Neural crest cell (in vitro differentiated cells): ENCODE results near the gene BCAR1. TPM values are rescaled to one million over a fixed set of nuclear protein-coding genes. Genes with fewer than 3 reads are reported as not detected.

ENCODE experiments used
- DNase-seq: peaks from one replicate; pipeline ENCODE4 v3.0.0; 2021; ENCODE audit warnings: low read depth, mixed read lengths, low spot score
- H3K27ac Mint-ChIP-seq: one replicate; pipeline ENCODE4 v1.8.0; 2021; ENCODE audit warnings: mild to moderate bottlenecking, mixed read lengths; ENCODE audit not compliant: unreplicated experiment
- H3K27me3 Mint-ChIP-seq: 2 replicates; pipeline ENCODE4 v1.8.0; 2021; ENCODE audit warnings: low read depth, mild to moderate bottlenecking, mixed read lengths
- H3K36me3 Mint-ChIP-seq: 2 replicates; pipeline ENCODE4 v1.8.0; 2021; ENCODE audit warnings: low read depth, mild to moderate bottlenecking, mixed read lengths
- H3K4me1 Mint-ChIP-seq: 2 replicates; pipeline ENCODE4 v1.8.0; 2021; ENCODE audit warnings: mixed read lengths
- H3K4me3 Mint-ChIP-seq: one replicate; pipeline ENCODE4 v1.8.0; 2021; ENCODE audit warnings: mild to moderate bottlenecking, mixed read lengths
- H3K9me3 Mint-ChIP-seq: 2 replicates; pipeline ENCODE4 v1.8.0; 2021; ENCODE audit warnings: mixed read lengths
- CTCF ChIP-seq: fragments of 200-600 bp; sonication (generic); conservative IDR thresholded peaks from 2 replicates; pipeline ENCODE4 v1.5.0; 2021; ENCODE audit warnings: antibody characterized with exemption, mild to moderate bottlenecking
- total RNA-seq: library from RNA; stranded (reverse); gene quantifications from 2 replicates; pipeline ENCODE4 v1.2.1, GENCODE V29; 2021

BCAR1 gene
- total RNA-seq, 1 donor from 2014 or later = 63.8 TPM

- Mint-ChIP-seq H3K4me1 (peaks cover 39% of the 10 kb centered on the region), H3K4me3 (peak overlapping the region; percentile 23), H3K27ac (no peak overlapping the region), H3K9me3 (no peaks in the 10 kb centered on the region), H3K36me3 (peaks cover 4% of the 10 kb centered on the region), H3K27me3 (no peaks in the 10 kb centered on the region)
- no peak for TF ChIP-seq CTCF
- DNase-seq = no peak
Measured at GRCh38 chr16:75237398-75238131, 13.9 kb downstream of the BCAR1 start.

DNA sequence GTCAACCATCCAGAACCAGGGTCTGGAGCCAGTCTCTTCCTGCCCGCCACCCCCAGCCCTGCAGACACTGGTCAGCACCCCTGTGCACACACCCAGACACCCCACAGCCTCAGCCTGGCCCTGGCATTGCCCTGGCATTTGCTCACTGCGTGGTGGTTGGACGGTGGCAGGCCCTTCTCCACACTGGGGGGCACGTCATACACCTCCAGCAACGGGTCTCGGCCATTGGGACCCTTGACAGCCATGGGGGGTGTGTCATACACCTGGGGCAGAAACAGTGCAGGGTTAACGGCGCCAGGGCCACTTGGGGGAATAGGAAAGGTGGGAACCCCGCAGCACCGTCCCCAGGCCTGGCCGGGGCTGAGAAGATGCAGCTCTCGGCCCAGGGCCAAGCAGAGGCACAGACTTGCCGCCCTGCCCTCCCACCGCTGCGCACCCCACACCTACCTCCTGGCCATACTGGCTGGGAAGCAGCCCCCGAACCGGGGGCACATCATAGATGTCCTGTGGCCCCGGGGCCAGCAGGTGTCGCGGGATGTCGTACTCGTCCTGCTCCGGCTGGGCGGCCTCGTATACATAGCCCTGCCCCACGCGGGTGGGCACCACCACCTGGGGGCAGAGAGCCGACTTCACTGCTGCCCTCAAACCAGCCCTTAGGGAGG, 14.6 kb downstream of the BCAR1 start:
- Mint-ChIP-seq H3K9me3 (no peaks in the 10 kb centered on the region), H3K27me3 (no peaks in the 10 kb centered on the region), H3K27ac (no peak overlapping the region), H3K4me3 (peak overlapping the region; percentile 23), H3K4me1 (peaks cover 39% of the 10 kb centered on the region), H3K36me3 (peaks cover 4% of the 10 kb centered on the region)
- TF ChIP-seq CTCF = no peak
- DNase-seq = no peak

GRCh38 chr16:75236232-75236631, 15.2 kb downstream of the BCAR1 start:
- peak overlapping the region; percentile 41 for H3K4me3 Mint-ChIP-seq
- no peaks in the 10 kb centered on the region for H3K27me3 Mint-ChIP-seq
- no peak for TF ChIP-seq CTCF
- no peaks in the 10 kb centered on the region for H3K9me3 Mint-ChIP-seq
- peaks cover 7% of the 10 kb centered on the region for H3K36me3 Mint-ChIP-seq
- no peak for DNase-seq
- no peak overlapping the region for H3K27ac Mint-ChIP-seq
- peaks cover 39% of the 10 kb centered on the region for H3K4me1 Mint-ChIP-seq

DNA sequence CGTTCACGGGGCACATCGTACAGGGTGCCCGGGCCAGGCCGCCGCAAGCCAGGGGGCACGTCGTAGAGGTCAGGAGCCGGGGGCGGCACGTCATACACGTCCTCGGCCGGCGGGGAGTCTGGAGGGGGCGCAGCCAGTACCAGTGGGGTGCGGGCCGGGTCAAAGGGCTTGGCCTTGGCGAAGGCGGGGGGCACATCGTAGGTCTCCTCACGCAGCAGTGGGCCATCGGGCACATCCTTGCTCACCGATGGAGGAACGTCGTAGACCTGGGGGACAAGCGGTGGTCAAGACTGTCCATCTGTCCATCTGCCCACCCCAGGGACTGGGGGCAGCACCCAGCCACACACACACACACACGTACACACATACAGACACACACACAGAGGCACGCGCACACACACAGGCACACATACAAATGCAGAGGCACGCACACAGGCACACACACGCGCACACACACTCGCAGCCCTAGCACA, 15.7 kb downstream of the BCAR1 start:
- peaks cover 7% of the 10 kb centered on the region for H3K36me3 Mint-ChIP-seq
- no peak overlapping the region for H3K27ac Mint-ChIP-seq

More for the DNA sequence above, 15.7 kb downstream of the BCAR1 start:
- no peak overlapping the region for H3K4me3 Mint-ChIP-seq
- no peak for TF ChIP-seq CTCF
- no peaks in the 10 kb centered on the region for H3K27me3 Mint-ChIP-seq
- peaks cover 34% of the 10 kb centered on the region for H3K4me1 Mint-ChIP-seq
- no peak for DNase-seq
- H3K9me3 Mint-ChIP-seq = no peaks in the 10 kb centered on the region
